Astrocyte of the spinal cord (primary cell): ENCODE data around the gene PRKAG2.

ENCODE experiments used
- DNase-seq: peaks from one replicate; pipeline ENCODE4 v3.0.0; 2011; ENCODE audit warnings: low read depth, low spot score
- H3K4me3 ChIP-seq: 2 replicates; pipeline ENCODE4 v1.5.1; 2011; ENCODE audit warnings: low read depth, mild to moderate bottlenecking, low read length, moderate library complexity
- in situ Hi-C: cut with HindIII; loops from 2 replicates; pipeline ENCODE4 v1.10.0; 2017; ENCODE audit warnings: low sequenced_read_pairs
- TF ChIP-seq, protein P1 (sequence below): IDR thresholded peaks from 2 replicates; pipeline ENCODE4 v1.5.1; 2012; ENCODE audit warnings: low read depth, mild to moderate bottlenecking, low read length, inconsistent platforms

PRKAG2 gene

DNA sequence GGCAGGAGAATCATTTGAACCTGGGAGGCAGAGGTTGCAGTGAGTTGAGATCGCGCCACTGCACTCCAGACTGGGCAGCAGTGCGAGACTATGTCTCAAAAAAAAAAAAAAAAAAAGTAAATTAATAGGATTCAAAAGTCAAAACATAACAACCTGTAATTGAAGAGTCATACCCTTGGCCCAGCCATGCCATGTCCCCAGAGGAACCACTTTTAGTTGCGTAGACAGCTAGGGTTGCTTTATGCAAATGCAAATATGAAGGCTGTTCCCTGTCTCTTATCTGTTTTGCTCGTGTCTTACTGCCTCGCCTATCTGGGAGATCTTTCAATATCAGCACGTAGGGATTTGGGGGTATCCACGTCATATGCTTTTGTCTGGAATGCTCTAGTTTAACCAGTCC lies 73.1 kb downstream of the PRKAG2 start:
- no peak for DNase-seq
- TF ChIP-seq, protein P1, sequence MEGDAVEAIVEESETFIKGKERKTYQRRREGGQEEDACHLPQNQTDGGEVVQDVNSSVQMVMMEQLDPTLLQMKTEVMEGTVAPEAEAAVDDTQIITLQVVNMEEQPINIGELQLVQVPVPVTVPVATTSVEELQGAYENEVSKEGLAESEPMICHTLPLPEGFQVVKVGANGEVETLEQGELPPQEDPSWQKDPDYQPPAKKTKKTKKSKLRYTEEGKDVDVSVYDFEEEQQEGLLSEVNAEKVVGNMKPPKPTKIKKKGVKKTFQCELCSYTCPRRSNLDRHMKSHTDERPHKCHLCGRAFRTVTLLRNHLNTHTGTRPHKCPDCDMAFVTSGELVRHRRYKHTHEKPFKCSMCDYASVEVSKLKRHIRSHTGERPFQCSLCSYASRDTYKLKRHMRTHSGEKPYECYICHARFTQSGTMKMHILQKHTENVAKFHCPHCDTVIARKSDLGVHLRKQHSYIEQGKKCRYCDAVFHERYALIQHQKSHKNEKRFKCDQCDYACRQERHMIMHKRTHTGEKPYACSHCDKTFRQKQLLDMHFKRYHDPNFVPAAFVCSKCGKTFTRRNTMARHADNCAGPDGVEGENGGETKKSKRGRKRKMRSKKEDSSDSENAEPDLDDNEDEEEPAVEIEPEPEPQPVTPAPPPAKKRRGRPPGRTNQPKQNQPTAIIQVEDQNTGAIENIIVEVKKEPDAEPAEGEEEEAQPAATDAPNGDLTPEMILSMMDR = no peak
- in situ Hi-C loops = no loop called here

DNA sequence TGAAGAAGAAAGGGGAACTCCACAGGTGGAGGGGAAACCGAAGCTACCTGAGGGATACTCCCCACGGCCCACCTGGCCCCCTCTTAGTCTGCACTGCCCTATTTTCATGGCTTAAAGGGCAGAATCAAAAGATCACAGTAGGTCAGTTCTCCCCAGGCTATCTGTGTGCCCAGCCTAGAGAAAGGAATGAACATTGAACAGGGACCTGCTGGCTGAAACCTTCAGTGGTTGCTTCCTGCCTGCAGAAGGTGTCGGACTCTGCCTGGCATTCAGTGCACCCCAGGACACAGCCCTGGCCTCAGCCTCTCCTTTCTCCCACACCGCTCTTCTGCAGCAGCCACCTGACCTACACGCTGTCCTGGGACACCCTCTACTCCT lies 74.5 kb downstream of the PRKAG2 start:
- in situ Hi-C loops = no loop called here
- TF ChIP-seq, protein P1 = no peak
- H3K4me3 ChIP-seq = no peak overlapping the region
- no peak for DNase-seq

More for the DNA sequence above, 73.1 kb downstream of the PRKAG2 start:
- no peak overlapping the region for H3K4me3 ChIP-seq

DNA sequence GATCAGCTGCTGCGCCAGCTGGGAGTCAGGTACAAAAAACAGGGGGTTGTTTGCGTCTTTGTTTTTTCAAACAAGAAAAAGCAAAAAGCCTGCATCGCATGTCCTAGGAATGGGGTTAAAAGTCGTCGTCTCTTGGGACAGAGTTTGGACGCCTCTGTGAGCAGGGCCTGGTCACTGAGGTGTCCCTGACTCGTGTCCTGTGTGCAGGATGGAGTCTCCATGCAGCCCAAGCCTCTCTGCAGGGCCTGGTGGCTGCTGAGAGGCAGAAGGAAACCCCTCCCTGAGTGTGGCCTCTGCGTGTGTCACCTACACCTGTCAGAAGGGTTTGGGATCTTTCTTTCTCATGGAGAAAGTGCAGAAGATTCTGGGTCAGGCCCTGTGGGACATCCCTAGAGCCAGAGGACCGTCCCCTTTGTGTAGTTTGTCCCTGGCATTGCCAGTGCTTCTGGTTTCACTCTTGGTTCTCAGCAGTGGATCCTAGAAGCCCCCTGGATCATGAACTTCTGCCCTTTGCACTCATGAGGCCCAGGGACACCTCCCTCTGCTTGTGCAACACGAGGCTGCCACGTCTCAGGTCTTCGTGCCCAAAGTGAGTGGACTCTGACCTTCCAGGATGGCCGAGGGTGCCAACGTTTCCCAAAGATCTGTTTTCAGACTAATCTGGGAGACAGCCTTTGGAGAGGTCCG lies 75.0 kb downstream of the PRKAG2 start:
- TF ChIP-seq, protein P1 = no peak
- DNase-seq = no peak
- H3K4me3 ChIP-seq = no peak overlapping the region
- in situ Hi-C loops = no loop called here

DNA sequence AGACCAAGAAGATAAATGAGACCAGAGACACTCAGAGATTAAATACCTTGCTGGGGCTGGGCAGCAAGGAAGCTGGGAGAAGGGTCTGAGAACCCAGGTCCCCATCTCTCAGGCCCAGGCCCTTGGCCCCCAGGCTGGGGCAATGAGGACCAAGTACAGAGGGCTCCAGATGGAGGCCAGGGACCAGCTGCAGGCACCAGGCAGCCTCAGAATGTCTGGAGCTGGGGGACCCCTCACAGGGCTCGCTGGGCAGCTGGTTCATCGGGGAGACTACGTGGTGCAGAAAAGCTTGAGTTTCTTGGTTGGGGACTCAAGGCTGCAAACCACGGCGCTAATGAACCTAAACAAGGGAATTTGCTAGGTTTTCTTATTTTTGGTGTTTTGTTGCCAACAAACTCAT lies 75.6 kb downstream of the PRKAG2 start:
- in situ Hi-C loops = no loop called here
- TF ChIP-seq, protein P1 = no peak
- DNase-seq = no peak
- no peak overlapping the region for H3K4me3 ChIP-seq

DNA sequence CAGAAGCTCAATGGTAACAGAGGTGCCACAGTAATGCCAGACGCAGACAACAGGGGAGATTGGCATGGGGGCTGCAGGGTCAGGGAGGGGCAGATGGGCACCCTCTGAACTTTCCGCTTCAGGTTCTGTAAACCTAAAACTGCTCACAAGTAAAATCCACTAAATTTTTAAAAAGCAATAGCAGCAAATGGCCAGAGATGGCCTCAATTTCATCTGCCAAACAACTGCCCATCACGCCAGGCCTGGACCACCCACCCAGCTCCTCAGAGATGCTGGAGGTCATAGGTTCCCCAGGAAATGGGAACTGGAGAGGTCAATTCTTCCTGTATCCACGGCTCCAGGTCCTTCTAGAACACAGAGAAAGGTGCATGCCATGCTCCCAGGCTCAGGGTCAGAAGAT lies 76.1 kb downstream of the PRKAG2 start:
- no peak overlapping the region for H3K4me3 ChIP-seq
- TF ChIP-seq, protein P1 = no peak
- in situ Hi-C loops = no loop called here
- DNase-seq = no peak

DNA sequence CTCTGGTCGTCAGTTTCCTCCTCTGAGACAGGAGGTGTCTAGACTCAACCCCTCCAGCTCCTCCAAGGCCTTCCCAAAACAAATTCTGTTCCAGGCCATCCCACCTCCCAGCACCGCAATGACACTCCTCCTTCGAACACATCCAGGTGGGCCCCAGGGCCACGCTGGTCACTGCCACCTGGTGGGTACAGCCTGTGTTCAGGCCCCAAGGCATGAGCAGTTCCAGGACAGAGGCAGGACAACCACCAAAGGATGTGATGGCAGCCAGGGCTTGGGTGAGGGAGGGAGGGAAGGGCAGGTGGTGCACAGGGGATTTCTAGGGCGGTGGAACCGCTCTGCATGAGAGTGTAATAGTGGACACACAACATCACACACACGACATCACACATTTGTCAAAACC lies 76.5 kb downstream of the PRKAG2 start:
- DNase-seq = no peak
- in situ Hi-C loops = no loop called here

More for the DNA sequence above, 76.5 kb downstream of the PRKAG2 start:
- TF ChIP-seq, protein P1 = no peak
- H3K4me3 ChIP-seq = no peak overlapping the region
